Prostate gland (tissue), 2 donors: Measurements from ENCODE around the gene ASZ1. TPM values are rescaled to one million over a fixed set of nuclear protein-coding genes. Genes with fewer than 3 reads are reported as not detected.

ENCODE experiments used
- DNase-seq: peaks from one replicate; pipeline ENCODE4 v3.0.0-alpha.2; 2019; ENCODE audit warnings: low spot score
- H3K27ac ChIP-seq, 2 donors: fragments of 200-600 bp; sonication (generic); 2 replicates each; pipeline ENCODE4 v1.5.1; 2017 to 2019
- H3K27me3 ChIP-seq: fragments of 200-600 bp; sonication (generic); replicated peaks from 2 replicates; pipeline ENCODE4 v1.5.1; 2019; ENCODE audit not compliant: insufficient read depth
- H3K36me3 ChIP-seq, 2 donors: fragments of 200-600 bp; sonication (generic); 1 replicate in 1 of 2; 2 replicates in 1 of 2; pipeline versions ENCODE4 v1.5.1 to v1.8.1; 2017 to 2019
- H3K4me1 ChIP-seq: fragments of 200-600 bp; sonication (generic); replicated peaks from 2 replicates; pipeline ENCODE4 v1.5.1; 2019
- H3K4me3 ChIP-seq, 2 donors: fragments of 200-600 bp; sonication (generic); 2 replicates each; pipeline ENCODE4 v1.5.1; 2017 to 2019
- H3K9me3 ChIP-seq: fragments of 200-600 bp; sonication (generic); 2 replicates; pipeline ENCODE4 v1.5.1; 2017
- CTCF ChIP-seq, 4 experiments: fragments of 200-600 bp in 2 of 4; fragments of 450-650 bp in 2 of 4; sonication (generic) in 2 of 4; IDR thresholded peaks; 1 replicate in 3 of 4; 2 replicates in 1 of 4; pipeline ENCODE4 v1.5.1; 2016 to 2019; ENCODE audit warnings: antibody characterized with exemption in 4 of 4, mild to moderate bottlenecking in 2 of 4, moderate library complexity in 2 of 4
- POLR2A ChIP-seq: fragments of 450-650 bp; IDR thresholded peaks from one replicate; pipeline ENCODE4 v1.6.1; 2016; ENCODE audit warnings: antibody characterized with exemption, mild to moderate bottlenecking
- POLR2AphosphoS5 ChIP-seq: sonication (generic); formaldehyde crosslinking; IDR thresholded peaks from one replicate; pipeline ENCODE4 v1.6.1; 2017; ENCODE audit warnings: antibody characterized with exemption
- WGBS: methylation state at CpG from one replicate; pipeline ENCODE4 v1.1.5; 2018; 5-methylcytosine and 5-hydroxymethylcytosine counted together
- intact Hi-C: fragments of 100-400 bp; cut with DNase I; formaldehyde crosslinking; loops from one replicate; pipeline ENCODE4 v1.14.2; 2022
- total RNA-seq, 2 donors: library from RNA; depleted of rRNA; stranded (reverse); fragments of >200 nt; gene quantifications; one replicate each; pipeline ENCODE4 v1.1.0, GENCODE V29; 2016

Gene ASZ1
- total RNA-seq, 2 donors from 2014 or later: 6.1 TPM; not detected in 1

GRCh38 chr7:117408831-117409230 is 18.5 kb downstream of the ASZ1 start:
- H3K4me3 ChIP-seq: no peak overlapping the region
- no peak for TF ChIP-seq CTCF (IDR thresholded peaks at IDR 0.05)
- TF ChIP-seq POLR2AphosphoS5: no peak
- no peak for TF ChIP-seq POLR2A
- DNase-seq: no peak
- no peak overlapping the region for H3K27ac ChIP-seq
- H3K36me3 ChIP-seq: no peaks in the 10 kb centered on the region
- no peaks in the 10 kb centered on the region for H3K9me3 ChIP-seq
- WGBS: 98% methylated on average over 1 of the region's 1 CpG
- H3K27me3 ChIP-seq: no peaks in the 10 kb centered on the region
- intact Hi-C loops: no loop called here
- no peaks in the 10 kb centered on the region for H3K4me1 ChIP-seq

- H3K4me1 ChIP-seq: no peaks in the 10 kb centered on the region
Observed at GRCh38 chr7:117405519-117405918, 21.8 kb downstream of the ASZ1 start.

GRCh38 chr7:117403737-117404136 is 23.6 kb downstream of the ASZ1 start:
- DNase-seq: no peak
- intact Hi-C loops: loop anchor here (5.0 kb wide), 2 partner anchors 314 to 699 kb away; no protein-coding TSS in a partner anchor
- 96% methylated on average over 8 of the region's 8 CpGs for WGBS
- no peaks in the 10 kb centered on the region for H3K4me1 ChIP-seq
- no peak overlapping the region for H3K27ac ChIP-seq
- no peak overlapping the region for H3K4me3 ChIP-seq
- H3K36me3 ChIP-seq: no peaks in the 10 kb centered on the region
- no peak for TF ChIP-seq CTCF (IDR thresholded peaks at IDR 0.05)
- no peaks in the 10 kb centered on the region for H3K9me3 ChIP-seq
- H3K27me3 ChIP-seq: no peaks in the 10 kb centered on the region

More at GRCh38 chr7:117405519-117405918, 21.8 kb downstream of the ASZ1 start:
- no peak overlapping the region for H3K4me3 ChIP-seq
- intact Hi-C loops: no loop called here
- H3K36me3 ChIP-seq: no peaks in the 10 kb centered on the region
- no peak for TF ChIP-seq CTCF (IDR thresholded peaks at IDR 0.05)
- no peak for TF ChIP-seq POLR2AphosphoS5
- no peak for TF ChIP-seq POLR2A
- H3K27me3 ChIP-seq: no peaks in the 10 kb centered on the region
- 96% methylated on average over 3 of the region's 3 CpGs for WGBS
- H3K9me3 ChIP-seq: no peaks in the 10 kb centered on the region
- DNase-seq: no peak
- no peak overlapping the region for H3K27ac ChIP-seq

GRCh38 chr7:117402109-117402508 is 25.2 kb downstream of the ASZ1 start:
- Histone ChIP-seq H3K27ac (no peak overlapping the region), H3K4me1 (no peaks in the 10 kb centered on the region), H3K36me3 (no peaks in the 10 kb centered on the region), H3K9me3 (no peaks in the 10 kb centered on the region), H3K4me3 (no peak overlapping the region), H3K27me3 (no peaks in the 10 kb centered on the region)
- TF ChIP-seq POLR2AphosphoS5 (no peak), CTCF (IDR thresholded peaks at IDR 0.05) (no peak), POLR2A (no peak)
- DNase-seq: no peak
- 85% methylated on average over 2 of the region's 2 CpGs for WGBS
- intact Hi-C loops: loop anchor here (5.0 kb wide), 2 partner anchors 315 to 700 kb away; no protein-coding TSS in a partner anchor

- no peak overlapping the region for H3K4me3 ChIP-seq
- 94% methylated on average over 5 of the region's 5 CpGs for WGBS
- H3K36me3 ChIP-seq: no peaks in the 10 kb centered on the region
- no peak for DNase-seq
- no peaks in the 10 kb centered on the region for H3K4me1 ChIP-seq
- no peak overlapping the region for H3K27ac ChIP-seq
- no peaks in the 10 kb centered on the region for H3K9me3 ChIP-seq
- intact Hi-C loops: loop anchor here (5.0 kb wide), 2 partner anchors 316 to 701 kb away; no protein-coding TSS in a partner anchor
- TF ChIP-seq CTCF (IDR thresholded peaks at IDR 0.05) (no peak), POLR2A (no peak), POLR2AphosphoS5 (no peak)
- H3K27me3 ChIP-seq: no peaks in the 10 kb centered on the region
Observed at GRCh38 chr7:117401293-117402002, 25.8 kb downstream of the ASZ1 start.
